Activated T-helper 2 cell treated with anti-CD3 and anti-CD28 coated beads, Interferon-gamma antibody, Interleukin-2, Interleukin-4, amounts not matched to agents 10 μg/mL and 5 μg/mL and 100 μg/mL, durations not matched to agents 14 hours and 24 hours and 36 hours (primary cell): ENCODE data around the gene RAB5IF. TPM values are rescaled to one million over a fixed set of nuclear protein-coding genes. Genes with fewer than 3 reads are reported as not detected.
A peak's percentile ranks its signal among the peaks of the same experiment; 100 is the strongest.

Experiments used
- DNase-seq: peaks from one replicate; pipeline ENCODE4 v3.0.0; 2021; ENCODE audit warnings: low spot score
- H3K27ac Mint-ChIP-seq: one replicate; pipeline ENCODE4 v1.8.0; 2021; ENCODE audit warnings: mixed read lengths
- H3K27me3 Mint-ChIP-seq: one replicate; pipeline ENCODE4 v1.8.0; 2021; ENCODE audit warnings: low read depth, mixed read lengths
- H3K36me3 Mint-ChIP-seq: one replicate; pipeline ENCODE4 v1.8.0; 2021; ENCODE audit warnings: low read depth, mixed read lengths
- H3K4me1 Mint-ChIP-seq: one replicate; pipeline ENCODE4 v1.8.0; 2021; ENCODE audit warnings: low read depth, mixed read lengths
- H3K4me3 Mint-ChIP-seq: one replicate; pipeline ENCODE4 v1.8.0; 2021; ENCODE audit warnings: low read depth, mild to moderate bottlenecking, moderate library complexity, mixed read lengths
- H3K9me3 Mint-ChIP-seq: one replicate; pipeline ENCODE4 v1.8.0; 2021; ENCODE audit warnings: mixed read lengths
- intact Hi-C: fragments of 100-400 bp; cut with micrococcal nuclease; formaldehyde crosslinking; loops from one replicate; pipeline ENCODE4 v1.15.1; 2023
- total RNA-seq: library from RNA; stranded (reverse); gene quantifications from 2 replicates; pipeline ENCODE4 v1.2.3, GENCODE V29; 2022

Gene RAB5IF
- total RNA-seq, 1 donor from 2014 or later, result 94.5 TPM

GRCh38 chr20:36644032-36644705, 38.6 kb downstream of the RAB5IF start:
- peak overlapping the region; percentile 96 for H3K4me3 Mint-ChIP-seq
- H3K9me3 Mint-ChIP-seq, result no peaks in the 10 kb centered on the region
- intact Hi-C loops, result loop anchor here (2.0 to 10.0 kb wide), 3 partner anchors 39 to 111 kb away; partner anchors contain the start of genes RAB5IF and TGIF2
- DNase-seq, result peak; percentile 38
- peaks cover 59% of the 10 kb centered on the region for H3K36me3 Mint-ChIP-seq
- H3K27ac Mint-ChIP-seq, result peak overlapping the region; percentile 99
- peaks cover 50% of the 10 kb centered on the region for H3K4me1 Mint-ChIP-seq
- no peaks in the 10 kb centered on the region for H3K27me3 Mint-ChIP-seq

- Mint-ChIP-seq H3K27ac (peak overlapping the region; percentile 99), H3K27me3 (no peaks in the 10 kb centered on the region), H3K9me3 (no peaks in the 10 kb centered on the region), H3K4me3 (peak overlapping the region; percentile 96), H3K36me3 (peaks cover 56% of the 10 kb centered on the region), H3K4me1 (peaks cover 50% of the 10 kb centered on the region)
- no peak for DNase-seq
- intact Hi-C loops, result loop anchor here (2.0 to 10.0 kb wide), 3 partner anchors 40 to 110 kb away; partner anchors contain the start of genes RAB5IF and TGIF2
These were observed 39.1 kb downstream of the RAB5IF start for GRCh38 chr20:36644706-36645095.

- intact Hi-C loops, result loop anchor here (2.0 to 10.0 kb wide), 3 partner anchors 41 to 109 kb away; partner anchors contain the start of genes RAB5IF and TGIF2
- DNase-seq, result no peak
These were observed 39.8 kb downstream of the RAB5IF start for GRCh38 chr20:36645353-36645752.

GRCh38 chr20:36645998-36646397, 40.4 kb downstream of the RAB5IF start, which contains the start of gene SLA2:
Gene SLA2, minus strand, starts transcription at chr20:36646196. Its CDS starts 4,861 bp downstream, at chr20:36641335.
- Mint-ChIP-seq H3K4me3 (peak within 1 kb of the TSS; percentile 96), H3K36me3 (peaks cover 45% of the 10 kb centered on the region), H3K27me3 (no peaks in the 10 kb centered on the region), H3K9me3 (no peaks in the 10 kb centered on the region), H3K27ac (peak within 1 kb of the TSS; percentile 99), H3K4me1 (peaks cover 50% of the 10 kb centered on the region)
- intact Hi-C loops, result loop anchor here (2.0 to 10.0 kb wide), 4 partner anchors 41 to 109 kb away; partner anchors contain the start of genes RAB5IF and TGIF2
- peak; percentile 60 for DNase-seq

More at GRCh38 chr20:36645353-36645752, 39.8 kb downstream of the RAB5IF start:
- Mint-ChIP-seq H3K27ac (peak overlapping the region; percentile 99), H3K4me1 (peaks cover 50% of the 10 kb centered on the region), H3K36me3 (peaks cover 51% of the 10 kb centered on the region), H3K27me3 (no peaks in the 10 kb centered on the region), H3K4me3 (peak overlapping the region; percentile 96), H3K9me3 (no peaks in the 10 kb centered on the region)

- H3K27ac Mint-ChIP-seq, result peak overlapping the region; percentile 99
- no peak for DNase-seq
- H3K4me1 Mint-ChIP-seq, result peaks cover 46% of the 10 kb centered on the region
- intact Hi-C loops, result loop anchor here (2.0 to 10.0 kb wide), 2 partner anchors 82 to 108 kb away; no protein-coding TSS in a partner anchor
- peak overlapping the region; percentile 96 for H3K4me3 Mint-ChIP-seq
- H3K27me3 Mint-ChIP-seq, result no peaks in the 10 kb centered on the region
- H3K9me3 Mint-ChIP-seq, result no peaks in the 10 kb centered on the region
- H3K36me3 Mint-ChIP-seq, result peaks cover 38% of the 10 kb centered on the region
These were observed 41.1 kb downstream of the RAB5IF start for GRCh38 chr20:36646678-36647077.

- Mint-ChIP-seq H3K4me1 (peaks cover 41% of the 10 kb centered on the region), H3K4me3 (peak overlapping the region; percentile 56), H3K27ac (peak overlapping the region; percentile 14), H3K9me3 (no peaks in the 10 kb centered on the region), H3K36me3 (peaks cover 31% of the 10 kb centered on the region), H3K27me3 (no peaks in the 10 kb centered on the region)
- intact Hi-C loops, result loop anchor here (2.0 to 10.0 kb wide), 2 partner anchors 81 to 107 kb away; no protein-coding TSS in a partner anchor
- DNase-seq, result no peak
These were observed 41.9 kb downstream of the RAB5IF start for GRCh38 chr20:36647196-36648121.

GRCh38 chr20:36653456-36653855, 47.9 kb downstream of the RAB5IF start:
- peaks cover 8% of the 10 kb centered on the region for H3K4me1 Mint-ChIP-seq
- no peak overlapping the region for H3K27ac Mint-ChIP-seq
- H3K36me3 Mint-ChIP-seq, result peaks cover 11% of the 10 kb centered on the region
- intact Hi-C loops, result no loop called here
- no peak overlapping the region for H3K4me3 Mint-ChIP-seq
- no peaks in the 10 kb centered on the region for H3K27me3 Mint-ChIP-seq
- DNase-seq, result no peak
- H3K9me3 Mint-ChIP-seq, result no peaks in the 10 kb centered on the region

GRCh38 chr20:36654506-36654905, 48.9 kb downstream of the RAB5IF start:
- intact Hi-C loops, result no loop called here
- no peaks in the 10 kb centered on the region for H3K27me3 Mint-ChIP-seq
- H3K36me3 Mint-ChIP-seq, result peaks cover 14% of the 10 kb centered on the region
- no peak for DNase-seq
- H3K4me1 Mint-ChIP-seq, result peaks cover 16% of the 10 kb centered on the region
- no peak overlapping the region for H3K27ac Mint-ChIP-seq
- H3K9me3 Mint-ChIP-seq, result no peaks in the 10 kb centered on the region
- H3K4me3 Mint-ChIP-seq, result no peak overlapping the region

- Mint-ChIP-seq H3K36me3 (peaks cover 14% of the 10 kb centered on the region), H3K27me3 (no peaks in the 10 kb centered on the region), H3K9me3 (no peaks in the 10 kb centered on the region), H3K4me3 (no peak overlapping the region), H3K27ac (no peak overlapping the region), H3K4me1 (peaks cover 16% of the 10 kb centered on the region)
- intact Hi-C loops, result no loop called here
- no peak for DNase-seq
These were observed 49.4 kb downstream of the RAB5IF start for GRCh38 chr20:36655004-36655403.

GRCh38 chr20:36656733-36657132, 51.2 kb downstream of the RAB5IF start:
- Mint-ChIP-seq H3K4me1 (peaks cover 20% of the 10 kb centered on the region), H3K36me3 (peaks cover 21% of the 10 kb centered on the region), H3K27ac (no peak overlapping the region), H3K9me3 (no peaks in the 10 kb centered on the region), H3K4me3 (no peak overlapping the region), H3K27me3 (no peaks in the 10 kb centered on the region)
- no peak for DNase-seq
- intact Hi-C loops, result no loop called here

- intact Hi-C loops, result no loop called here
- H3K4me1 Mint-ChIP-seq, result peaks cover 20% of the 10 kb centered on the region
- no peaks in the 10 kb centered on the region for H3K9me3 Mint-ChIP-seq
- no peaks in the 10 kb centered on the region for H3K27me3 Mint-ChIP-seq
- DNase-seq, result peak; percentile 22
- peak overlapping the region; percentile 56 for H3K27ac Mint-ChIP-seq
- H3K36me3 Mint-ChIP-seq, result peaks cover 17% of the 10 kb centered on the region
- H3K4me3 Mint-ChIP-seq, result peak overlapping the region; percentile 14
These were observed 52.7 kb downstream of the RAB5IF start for GRCh38 chr20:36658300-36658699.
